ENCODE measurements around the gene HOXA5. TPM values are rescaled to one million over a fixed set of nuclear protein-coding genes. Genes with fewer than 3 reads are reported as not detected.
A peak's percentile ranks its signal among the peaks of the same experiment; 100 is the strongest.

The HOXA5 gene
- total RNA-seq, 4 donors from 2014 or later, result 18.3 to 89.8 (median 31.6) TPM

DNA sequence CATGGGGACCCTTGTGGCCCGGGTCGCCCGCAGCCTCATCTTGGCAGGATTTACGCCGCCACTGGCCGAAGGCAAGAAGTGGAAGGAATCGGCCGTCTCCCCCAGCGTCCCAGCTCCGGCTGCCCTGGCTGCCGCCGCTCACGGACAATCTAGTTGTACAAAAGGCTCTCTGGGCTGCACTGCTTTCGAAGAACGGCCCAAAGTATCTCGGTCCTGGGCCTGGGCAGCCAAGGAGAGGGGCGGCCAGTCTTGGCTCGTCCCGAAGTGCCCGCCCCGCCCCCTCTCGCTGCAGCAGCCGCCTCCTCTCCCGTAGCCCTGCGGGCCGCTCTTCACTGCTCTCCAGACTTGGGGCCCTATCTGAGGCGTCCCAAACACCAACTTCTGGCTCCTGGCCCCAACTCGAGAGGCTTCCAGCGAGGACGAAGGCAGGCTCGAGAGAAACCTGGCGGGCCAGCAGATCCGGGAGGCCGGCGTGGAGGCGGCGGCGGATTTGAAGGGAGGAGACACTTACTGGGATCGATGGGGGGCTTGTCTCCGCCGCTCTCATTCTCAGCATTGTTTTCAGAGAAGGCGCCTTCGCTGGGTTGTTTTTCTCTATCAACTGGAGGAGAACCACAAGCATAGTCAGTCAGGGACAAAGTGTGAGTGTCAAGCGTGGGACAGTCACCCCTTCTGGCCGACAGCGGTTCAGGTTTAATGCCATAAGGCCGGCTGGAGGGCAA, 21.0 kb upstream of the HOXA5 start:
- TF ChIP-seq, protein P1, sequence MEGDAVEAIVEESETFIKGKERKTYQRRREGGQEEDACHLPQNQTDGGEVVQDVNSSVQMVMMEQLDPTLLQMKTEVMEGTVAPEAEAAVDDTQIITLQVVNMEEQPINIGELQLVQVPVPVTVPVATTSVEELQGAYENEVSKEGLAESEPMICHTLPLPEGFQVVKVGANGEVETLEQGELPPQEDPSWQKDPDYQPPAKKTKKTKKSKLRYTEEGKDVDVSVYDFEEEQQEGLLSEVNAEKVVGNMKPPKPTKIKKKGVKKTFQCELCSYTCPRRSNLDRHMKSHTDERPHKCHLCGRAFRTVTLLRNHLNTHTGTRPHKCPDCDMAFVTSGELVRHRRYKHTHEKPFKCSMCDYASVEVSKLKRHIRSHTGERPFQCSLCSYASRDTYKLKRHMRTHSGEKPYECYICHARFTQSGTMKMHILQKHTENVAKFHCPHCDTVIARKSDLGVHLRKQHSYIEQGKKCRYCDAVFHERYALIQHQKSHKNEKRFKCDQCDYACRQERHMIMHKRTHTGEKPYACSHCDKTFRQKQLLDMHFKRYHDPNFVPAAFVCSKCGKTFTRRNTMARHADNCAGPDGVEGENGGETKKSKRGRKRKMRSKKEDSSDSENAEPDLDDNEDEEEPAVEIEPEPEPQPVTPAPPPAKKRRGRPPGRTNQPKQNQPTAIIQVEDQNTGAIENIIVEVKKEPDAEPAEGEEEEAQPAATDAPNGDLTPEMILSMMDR (IDR thresholded peaks at IDR 0.05), result peak; percentile 15 to 38 (median 27)
- TF ChIP-seq EP300 (IDR thresholded peaks at IDR 0.05; ENCODE audit: low read depth), result no peak
- H3K4me3 ChIP-seq, result peak overlapping the region; percentile 58 to 82 (median 64)
- WGBS, 2 donors (ENCODE audit: low coverage in 1 of 2), result 10% methylated on average over 31 of the region's 47 CpGs; no CpG with 5 or more reads in 1 of the 2 donors
- no peaks in the 10 kb centered on the region for H3K9me3 ChIP-seq
- in situ Hi-C loops (cut with MboI; ENCODE audit: low pct_ligation_motif_present in 1 of 4, low pct_unique_long_range_greater_than_20kb in 1 of 4, low sequenced_read_pairs in 3 of 4) (loop anchor here in 3 of 4 donors (25.0 kb wide), 3 partner anchors 802 to 1302 kb away; no protein-coding TSS in a partner anchor), intact Hi-C loops (cut with DNase I; ENCODE audit: low total_unique reads) (loop anchor here (10.0 kb wide), 1 partner anchor 1310 kb away; no protein-coding TSS in a partner anchor)
- H3K36me3 ChIP-seq, result no peaks in the 10 kb centered on the region
- H3K27ac ChIP-seq, result peak overlapping the region; percentile 95 to 99 (median 98)
- peaks cover 19% of the 10 kb centered on the region for H3K27me3 ChIP-seq
- no peak for DNase-seq
- peaks cover 4 to 33% (median 24%) of the 10 kb centered on the region in 4 donors for H3K4me1 ChIP-seq

DNA sequence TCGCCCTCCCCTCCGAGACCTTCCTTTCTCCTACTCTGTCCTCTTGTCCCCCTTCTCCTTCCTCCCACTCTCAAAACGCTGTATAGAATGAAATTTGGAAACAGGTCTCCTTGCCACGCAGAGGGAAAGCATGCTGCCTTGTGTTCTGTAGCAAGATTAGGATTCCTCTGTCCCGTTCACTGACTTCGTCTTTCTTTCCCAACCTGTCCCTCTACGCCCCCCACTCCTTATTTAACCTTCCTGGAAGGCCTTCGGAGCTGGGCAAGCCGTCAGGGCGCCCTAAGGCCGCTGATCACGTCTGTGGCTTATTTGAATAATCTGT, 20.5 kb upstream of the HOXA5 start:
- Histone ChIP-seq H3K4me3 (peak overlapping the region; percentile 58 to 82 (median 64)), H3K9me3 (no peaks in the 10 kb centered on the region), H3K4me1 (peaks cover 4 to 34% (median 23%) of the 10 kb centered on the region in 4 donors), H3K27ac (peak overlapping the region; percentile 95 to 99 (median 98)), H3K27me3 (peaks cover 19% of the 10 kb centered on the region), H3K36me3 (no peaks in the 10 kb centered on the region)
- TF ChIP-seq POLR2AphosphoS5 (IDR thresholded peaks at IDR 0.05) (no peak), EP300 (IDR thresholded peaks at IDR 0.05; ENCODE audit: low read depth) (no peak), POLR2A (IDR thresholded peaks at IDR 0.05) (no peak)
- TF ChIP-seq, protein P1 (IDR thresholded peaks at IDR 0.05), result no peak
- WGBS, 2 donors (ENCODE audit: low coverage in 1 of 2), result 0 to 10% methylated on average over 5 to 12 of the region's 12 CpGs
- DNase-seq, result no peak
- intact Hi-C loops (cut with DNase I; ENCODE audit: low total_unique reads), result loop anchor here (10.0 kb wide), 1 partner anchor 1309 kb away; no protein-coding TSS in a partner anchor
- in situ Hi-C loops (cut with MboI; ENCODE audit: low pct_ligation_motif_present in 1 of 4, low pct_unique_long_range_greater_than_20kb in 1 of 4, low sequenced_read_pairs in 3 of 4), result loop anchor here in 3 of 4 donors (25.0 kb wide), 3 partner anchors 802 to 1302 kb away; no protein-coding TSS in a partner anchor

DNA sequence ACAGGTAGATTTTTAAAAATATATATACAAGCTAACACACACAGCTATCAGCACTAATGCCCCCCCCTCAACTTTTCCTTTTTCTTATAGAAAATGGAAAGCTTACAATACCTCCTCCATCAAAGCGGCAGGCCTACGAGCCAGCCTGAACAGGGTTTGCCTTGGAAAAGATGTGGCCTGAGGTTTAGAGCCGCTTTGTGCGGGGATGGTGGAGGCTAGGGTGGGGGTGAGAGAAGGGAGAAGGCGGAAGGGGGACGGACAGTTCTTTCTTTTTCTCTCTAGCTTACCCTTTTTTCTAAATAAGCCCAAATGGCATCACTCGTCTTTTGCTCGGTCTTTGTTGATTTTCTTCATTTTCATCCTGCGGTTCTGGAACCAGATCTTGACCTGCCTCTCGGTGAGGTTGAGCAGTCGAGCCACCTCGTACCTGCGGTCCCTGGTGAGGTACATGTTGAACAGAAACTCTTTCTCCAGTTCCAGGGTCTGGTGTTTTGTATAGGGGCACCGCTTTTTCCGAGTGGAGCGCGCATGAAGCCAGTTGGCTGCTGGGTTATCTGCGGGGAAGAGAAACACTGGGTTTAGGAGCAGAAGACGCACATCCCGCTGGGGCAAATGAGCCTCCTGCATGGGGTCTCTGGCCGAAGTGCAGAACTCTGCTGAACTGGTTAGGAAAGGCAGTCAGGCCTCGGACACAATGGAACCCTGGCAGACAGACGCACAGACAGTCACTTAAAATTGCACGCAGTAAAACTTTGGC, 20.0 kb upstream of the HOXA5 start:
- no peak for TF ChIP-seq POLR2A (IDR thresholded peaks at IDR 0.05)
- no peak for TF ChIP-seq EP300 (IDR thresholded peaks at IDR 0.05; ENCODE audit: low read depth)
- TF ChIP-seq, protein P1 (IDR thresholded peaks at IDR 0.05), result no peak
- no peak for TF ChIP-seq POLR2AphosphoS5 (IDR thresholded peaks at IDR 0.05)
- intact Hi-C loops (cut with DNase I; ENCODE audit: low total_unique reads) (loop anchor here (10.0 kb wide), 1 partner anchor 1309 kb away; no protein-coding TSS in a partner anchor), in situ Hi-C loops (cut with MboI; ENCODE audit: low pct_ligation_motif_present in 1 of 4, low pct_unique_long_range_greater_than_20kb in 1 of 4, low sequenced_read_pairs in 3 of 4) (loop anchor here in 3 of 4 donors (25.0 kb wide), 3 partner anchors 801 to 1301 kb away; no protein-coding TSS in a partner anchor)
- Histone ChIP-seq H3K27ac (peak overlapping the region; percentile 95 to 99 (median 98)), H3K36me3 (no peaks in the 10 kb centered on the region), H3K9me3 (no peaks in the 10 kb centered on the region), H3K4me1 (peaks cover 4 to 34% (median 23%) of the 10 kb centered on the region in 4 donors), H3K27me3 (peaks cover 23% of the 10 kb centered on the region), H3K4me3 (peak overlapping the region; percentile 58 to 82 (median 64))
- no peak for DNase-seq
- 6 to 20% methylated on average over 9 to 24 of the region's 24 CpGs for WGBS, 2 donors (ENCODE audit: low coverage in 1 of 2)
